ENCODE results near the gene KCNQ2.

The KCNQ2 gene

DNA sequence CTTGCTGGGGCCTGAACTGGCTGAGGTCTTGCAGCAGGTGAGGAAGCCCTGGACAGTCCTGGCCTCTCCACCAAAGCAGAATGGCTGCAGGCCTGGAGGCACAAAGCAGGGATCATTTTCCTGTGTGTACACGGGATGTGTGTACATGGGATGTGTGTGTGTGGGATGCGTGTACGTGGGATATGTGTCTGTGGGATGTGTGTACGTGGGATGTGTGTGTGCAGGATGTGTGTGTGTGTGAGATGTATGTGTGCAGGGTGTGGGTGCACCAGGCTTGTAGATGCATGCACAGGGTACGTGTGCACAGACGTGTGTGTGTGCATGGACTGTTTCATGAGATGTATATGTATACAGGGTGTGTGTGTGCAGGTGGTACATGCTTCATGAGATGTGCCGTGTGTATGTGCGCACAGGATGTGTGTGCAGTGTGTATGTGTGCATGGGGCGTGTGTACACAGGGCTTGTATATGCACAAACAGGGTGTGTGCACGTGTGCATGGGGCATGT is 103.4 kb downstream of the KCNQ2 start:
- DNase-seq = no peak

DNA sequence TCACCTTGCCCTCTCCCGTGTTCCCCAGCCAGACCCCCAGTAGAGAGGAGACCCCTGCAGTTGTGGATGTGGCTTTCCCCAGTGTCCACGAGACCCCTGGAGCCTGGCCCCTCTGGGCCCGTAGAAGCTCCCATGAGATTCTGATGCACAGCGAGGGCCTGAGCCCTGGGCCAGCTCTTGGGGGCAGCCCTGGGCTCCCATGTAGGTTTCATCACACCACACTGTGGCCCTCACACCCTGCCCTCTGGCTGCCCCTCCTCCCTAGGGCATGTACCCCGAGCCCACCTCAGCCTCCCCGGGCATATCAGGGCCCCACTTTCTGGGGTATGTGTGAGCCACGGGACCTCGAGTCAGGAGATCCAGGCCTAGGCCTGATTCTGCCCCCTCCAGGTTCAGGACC is 104.3 kb downstream of the KCNQ2 start:
- no peak for DNase-seq

DNA sequence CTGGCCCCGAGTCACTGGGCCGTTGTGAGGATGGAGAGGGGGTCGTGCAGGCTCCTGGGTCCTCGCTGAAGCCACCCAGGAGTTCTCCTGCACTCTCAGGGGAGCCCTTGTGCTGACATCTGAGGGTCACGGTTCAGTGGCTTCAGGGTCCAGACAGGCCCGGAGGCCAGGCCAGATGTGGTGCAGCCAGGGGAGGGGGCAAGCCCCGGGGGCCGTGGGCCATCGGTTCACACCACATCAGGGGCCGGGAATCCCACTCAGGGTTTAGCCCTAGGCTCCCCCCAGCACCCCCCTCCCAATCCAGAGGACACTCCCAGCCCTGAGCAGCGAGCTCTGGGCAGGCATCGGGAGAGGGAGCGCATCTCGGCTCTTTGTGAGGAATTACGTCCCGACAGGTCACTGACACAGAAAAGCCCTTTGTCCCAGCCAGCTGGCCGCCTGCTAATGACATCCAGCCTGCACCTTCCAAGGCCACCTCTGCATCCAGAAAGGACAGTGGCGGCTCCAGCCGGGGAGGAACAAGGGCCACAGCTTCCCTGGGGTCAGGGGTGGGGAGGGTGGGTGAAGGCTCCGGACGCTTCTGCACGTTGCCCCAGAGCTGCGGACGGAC is 104.9 kb downstream of the KCNQ2 start:
- no peak for DNase-seq

DNA sequence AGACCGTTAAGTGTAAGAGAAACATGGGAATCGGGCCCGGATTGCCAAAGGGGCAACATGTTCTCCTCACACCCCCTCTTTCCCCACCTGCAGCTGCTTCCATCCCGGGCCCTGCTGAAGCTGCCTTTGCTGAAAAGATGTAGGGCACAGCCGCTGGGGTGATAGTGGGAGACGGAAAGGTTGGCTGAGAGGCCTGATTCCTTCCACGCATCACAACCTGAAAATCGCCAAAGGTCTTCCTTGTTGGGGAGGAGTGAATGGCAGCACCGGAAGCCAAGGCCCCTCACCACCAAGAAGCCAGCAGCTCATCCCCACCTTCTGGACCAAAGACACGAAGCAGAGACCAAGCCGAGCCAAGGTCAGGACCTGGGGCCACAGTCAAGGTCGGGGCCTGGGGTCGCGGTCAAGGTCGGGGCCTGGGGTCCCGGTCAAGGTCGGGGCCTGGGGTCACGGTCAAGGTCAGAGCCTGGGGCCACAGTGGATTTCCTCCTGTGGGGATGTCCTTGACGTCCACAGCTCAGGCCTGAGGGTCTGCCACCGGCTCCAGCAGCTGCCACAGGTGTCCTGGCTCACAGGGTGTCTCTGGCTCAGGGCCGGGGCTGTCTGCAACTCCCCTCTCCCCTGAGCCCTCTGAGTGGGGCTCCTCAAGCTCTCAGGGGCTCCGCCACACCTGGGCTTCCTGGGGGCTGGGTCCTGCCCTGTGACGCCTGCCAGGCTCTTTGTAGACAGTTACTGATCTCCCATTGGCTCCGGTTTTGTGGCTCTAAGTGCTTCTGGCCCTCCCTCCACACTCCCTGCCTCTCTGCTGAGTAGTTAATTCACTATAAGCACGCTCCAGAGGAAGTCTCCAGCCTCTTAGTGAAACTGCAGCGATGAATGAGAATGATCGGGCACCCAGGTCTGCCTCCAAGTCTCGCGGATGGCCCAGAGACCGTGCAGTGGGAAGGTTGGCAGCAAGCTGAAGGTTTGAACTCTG is 105.8 kb downstream of the KCNQ2 start:
- no peak for DNase-seq

DNA sequence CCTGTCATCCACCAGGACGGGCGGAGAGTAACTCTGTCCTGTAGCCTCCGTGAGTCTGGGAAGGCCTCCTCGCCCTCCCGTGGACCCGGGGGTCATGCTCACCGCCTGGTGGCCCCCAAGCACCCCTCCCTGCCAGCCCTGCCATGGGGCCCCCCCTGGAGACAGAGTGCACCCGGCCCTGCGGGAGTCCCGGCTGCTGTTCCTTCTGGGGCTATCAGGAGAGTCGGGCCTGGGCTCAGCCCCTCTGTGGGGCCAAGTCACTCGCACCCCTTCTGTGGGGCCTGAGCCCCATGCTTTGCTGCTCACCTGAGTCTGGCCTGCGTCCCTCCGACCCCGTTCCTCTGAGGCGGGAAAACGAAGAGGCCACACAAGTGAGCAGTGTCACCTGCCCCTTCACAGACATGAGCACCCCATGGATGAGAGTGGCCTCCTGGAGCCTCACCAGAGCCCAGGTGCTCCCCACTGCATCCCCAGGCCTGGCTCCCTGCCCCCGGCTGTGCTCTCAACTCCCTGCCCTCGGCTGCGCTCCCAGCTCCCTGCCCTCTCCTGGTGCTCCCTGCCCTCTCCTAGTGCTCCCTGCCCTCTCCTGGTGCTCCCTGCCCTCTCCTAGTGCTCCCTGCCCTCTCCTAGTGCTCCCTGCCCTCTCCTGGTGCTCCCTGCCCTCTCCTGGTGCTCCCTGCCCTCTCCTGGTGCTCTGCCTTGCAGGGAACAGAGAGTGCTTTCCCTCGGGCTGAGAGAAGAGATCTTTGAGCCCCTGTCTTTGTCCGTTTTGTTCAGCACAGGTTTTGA is 106.7 kb downstream of the KCNQ2 start:
- DNase-seq = no peak

DNA sequence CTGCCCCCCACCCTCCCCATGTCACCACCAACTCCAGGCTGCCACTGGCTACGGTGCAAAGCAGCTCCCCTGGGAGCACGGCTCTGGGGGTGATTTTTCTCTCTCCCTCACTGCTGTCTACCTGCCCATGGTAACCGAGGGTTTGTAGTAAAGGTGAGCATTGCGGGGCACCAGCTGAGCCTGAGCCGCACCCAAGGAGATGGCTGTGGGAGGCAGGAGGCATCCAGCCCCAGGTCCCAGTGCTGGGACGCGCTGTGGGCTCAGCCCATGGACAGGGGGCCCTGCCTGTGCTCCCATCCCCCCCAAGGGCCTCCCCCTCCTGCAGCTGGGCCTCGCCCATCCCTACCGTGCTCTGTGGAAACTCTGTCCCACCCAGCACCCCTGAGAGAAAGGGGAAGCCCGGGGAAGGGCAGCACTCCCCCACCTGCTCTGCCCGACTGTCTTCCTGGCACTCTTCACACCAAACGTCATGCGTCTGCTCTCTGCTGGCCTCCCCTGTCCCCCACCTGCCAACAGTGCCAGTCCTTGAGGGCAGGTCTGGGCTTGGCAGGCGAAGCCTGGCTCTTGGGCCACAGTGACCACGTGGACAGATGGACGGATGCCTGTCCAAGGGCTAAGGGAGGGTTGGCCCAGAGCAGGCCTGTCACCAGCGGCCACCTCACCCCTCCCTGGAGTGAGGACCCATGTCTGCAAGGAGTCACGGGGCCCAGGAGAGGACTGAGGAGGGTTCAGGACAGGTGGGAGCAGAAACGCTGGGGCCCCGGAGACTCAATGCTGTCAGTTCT is 107.5 kb downstream of the KCNQ2 start:
- DNase-seq = no peak

DNA sequence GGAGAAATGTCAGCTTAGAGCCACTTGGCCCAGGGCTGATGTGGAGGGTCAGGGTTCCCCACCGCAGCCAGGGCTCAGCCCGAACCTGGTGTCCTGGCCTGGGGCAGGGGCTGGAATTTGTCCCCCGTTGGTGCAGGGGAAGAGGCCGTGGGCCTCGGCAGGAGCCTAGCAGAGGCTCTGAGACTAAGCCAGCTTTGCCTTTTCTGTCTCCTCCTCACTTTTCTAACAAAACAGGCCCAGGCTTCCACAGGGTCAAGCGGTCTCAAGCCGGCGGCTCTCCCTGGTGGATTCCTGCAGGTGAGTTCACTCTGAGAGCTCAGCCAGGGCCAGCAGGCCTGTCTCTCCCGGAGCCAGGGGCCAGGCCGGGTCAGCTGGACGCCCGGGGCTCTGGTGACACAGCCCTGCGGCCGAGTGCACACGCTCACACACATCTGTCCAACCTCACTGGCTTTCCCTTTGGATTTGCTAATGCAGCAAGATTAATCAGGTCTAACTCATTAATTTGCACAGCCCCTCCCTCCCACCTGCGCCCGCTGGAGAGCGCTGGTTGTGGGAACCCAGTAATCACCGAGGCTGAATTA is 108.4 kb downstream of the KCNQ2 start:
- DNase-seq = no peak

DNA sequence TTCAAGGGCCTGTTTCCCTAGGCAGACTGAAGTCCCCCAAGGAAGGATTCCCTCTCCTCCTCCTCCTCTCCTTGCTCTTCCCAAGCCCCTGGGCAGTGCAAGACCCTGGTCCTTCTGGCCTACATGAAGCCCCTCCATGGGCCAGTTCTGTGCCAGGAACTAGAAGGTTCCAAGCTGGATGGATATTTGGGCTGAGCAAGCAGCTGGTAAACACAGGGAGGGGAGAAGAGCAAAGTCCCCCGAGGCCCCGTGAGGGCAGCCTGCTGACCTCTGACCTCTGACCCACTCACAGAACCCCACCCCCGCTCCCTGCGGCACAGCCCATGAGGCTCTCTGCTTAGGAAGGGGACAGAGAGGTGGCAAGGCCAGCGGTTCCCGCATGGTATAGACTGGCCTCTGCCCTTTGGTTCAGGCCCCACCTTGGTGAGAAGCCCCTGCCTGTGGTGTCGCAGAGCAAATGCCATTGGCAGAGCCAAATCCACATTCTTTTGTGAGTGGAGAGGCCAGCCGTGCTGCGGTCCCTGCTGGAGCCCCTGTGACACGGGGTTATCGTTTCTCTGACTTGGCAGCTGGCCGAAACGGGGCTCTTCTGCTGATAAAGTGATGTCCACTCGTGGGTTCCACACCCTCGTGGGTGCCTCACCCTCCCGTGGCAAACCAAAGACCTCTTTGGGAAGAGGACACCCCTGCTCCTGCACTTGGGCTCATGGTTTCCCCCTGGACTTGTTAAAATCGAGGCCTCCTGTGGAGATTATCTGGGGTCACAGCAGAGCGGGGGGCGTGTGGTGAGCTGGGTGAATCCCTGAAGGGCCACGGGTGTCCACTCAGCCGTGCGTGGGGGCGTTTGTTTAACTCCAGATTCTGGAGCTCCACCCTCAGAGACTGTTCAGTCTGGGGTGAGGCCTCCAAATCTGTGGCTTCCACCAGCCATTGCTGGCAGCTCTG is 109.2 kb downstream of the KCNQ2 start:
- no peak for DNase-seq

DNA sequence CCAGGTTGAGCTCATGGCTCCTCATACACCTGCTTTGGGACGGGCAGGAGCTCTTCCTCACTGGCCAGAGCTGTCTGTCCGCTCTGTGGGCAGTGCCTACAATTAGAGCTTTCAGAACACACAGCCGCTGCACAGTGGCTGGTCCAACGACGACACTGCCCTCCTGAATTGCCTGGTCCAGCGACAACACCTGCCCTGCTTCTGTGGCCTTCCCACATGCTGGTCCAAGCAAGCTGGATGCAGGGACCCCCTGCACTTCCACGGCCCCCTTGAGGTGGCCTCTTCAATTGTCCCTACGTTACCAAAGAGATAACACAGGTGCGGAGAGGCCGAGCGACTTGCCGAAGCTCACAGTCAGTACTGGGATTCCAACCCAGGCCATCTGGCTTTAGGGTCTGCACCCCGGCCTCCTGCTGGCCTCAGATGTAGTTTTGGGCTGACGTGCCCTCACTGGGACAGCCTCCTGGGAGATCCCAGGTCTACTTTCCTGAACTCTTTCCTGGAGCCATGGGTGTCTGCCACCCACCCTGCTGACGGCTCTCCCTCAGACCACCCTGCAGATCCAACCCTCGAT is 109.9 kb downstream of the KCNQ2 start:
- no peak for DNase-seq

DNA sequence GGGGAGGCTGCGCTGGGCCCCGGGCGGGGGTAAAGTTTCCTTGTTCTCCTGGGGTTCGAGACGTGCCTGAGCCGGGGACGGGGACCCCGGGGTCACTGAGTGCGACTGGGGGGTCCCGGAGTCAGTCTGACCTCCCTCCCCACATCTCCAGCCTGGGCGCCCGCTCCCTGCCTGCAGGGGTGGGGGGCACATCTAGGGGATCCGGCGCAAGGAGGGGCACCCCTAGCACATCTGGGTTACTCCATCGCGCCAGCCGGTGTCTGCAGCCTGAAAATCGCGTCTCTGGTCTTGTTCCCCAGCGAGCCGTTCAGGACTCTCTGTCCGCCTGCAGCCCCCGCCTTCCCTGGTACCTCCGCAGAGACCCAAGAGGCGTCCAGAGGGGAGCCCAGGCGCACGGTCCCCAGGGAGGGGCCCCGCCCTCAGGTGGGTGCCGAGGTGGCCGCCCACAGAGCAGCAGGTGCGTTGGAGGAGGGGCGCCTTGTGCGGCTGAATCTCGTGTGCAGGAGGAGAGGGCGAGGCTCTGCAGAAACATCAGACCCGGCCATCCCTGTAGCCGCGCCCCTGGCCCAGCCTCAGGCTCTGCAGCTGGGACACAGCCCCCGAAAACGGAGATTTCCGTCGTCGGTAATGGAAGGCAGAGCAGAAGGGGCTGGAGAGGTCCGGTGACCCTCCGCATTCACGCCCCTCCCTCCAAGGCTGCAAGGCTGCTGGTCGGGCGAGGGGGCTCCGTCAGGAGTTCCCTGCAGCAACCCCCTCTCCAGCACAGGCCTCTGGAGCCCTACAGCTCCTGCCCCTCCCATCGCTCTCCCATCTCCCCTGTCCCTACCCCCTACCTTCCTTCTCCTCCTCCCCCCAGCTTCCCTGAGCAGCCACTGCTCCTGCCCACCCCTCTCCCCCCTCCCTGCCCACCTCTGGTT is 110.7 kb downstream of the KCNQ2 start:
- no peak for DNase-seq

DNA sequence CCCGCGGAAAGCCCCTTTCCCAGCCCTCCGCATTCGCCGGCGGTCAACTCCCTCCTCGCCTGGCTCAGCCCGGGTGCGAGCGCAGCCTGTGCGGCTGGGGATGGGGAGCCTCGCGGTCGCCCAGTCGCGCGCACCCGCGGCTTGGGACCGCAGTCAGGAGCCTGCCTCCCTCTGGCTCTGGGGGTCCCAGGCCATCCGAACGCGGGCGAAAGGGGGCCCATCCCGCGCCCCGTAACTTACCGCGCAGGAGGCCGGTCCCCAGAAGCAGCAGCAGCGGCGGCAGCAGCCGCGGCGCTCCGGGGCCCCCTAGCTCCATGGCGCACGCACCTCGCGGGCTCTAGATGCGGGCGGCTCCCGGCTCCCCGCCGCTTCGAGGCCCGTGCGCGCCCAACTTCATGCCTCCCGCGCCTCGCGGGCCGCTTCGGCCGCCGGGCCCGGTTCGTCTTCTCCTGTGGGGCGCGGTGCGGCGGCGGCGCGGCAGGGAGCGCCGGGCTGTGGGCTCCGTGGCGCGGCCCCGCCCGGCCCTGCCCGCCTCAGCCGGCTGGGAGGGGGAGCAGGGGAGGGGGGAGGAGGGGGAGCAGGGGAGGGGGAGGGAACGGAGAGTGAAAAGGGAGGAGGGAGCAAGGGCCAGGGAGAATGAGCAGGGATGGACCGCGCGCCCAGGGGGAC is 111.5 kb downstream of the KCNQ2 start, which contains the start of gene CHRNA4:
Gene CHRNA4, minus strand, starts transcription at position 500 of the 669 bp plus-strand sequence. Its CDS starts 184 bp downstream, at position 316.
- no peak for DNase-seq

DNA sequence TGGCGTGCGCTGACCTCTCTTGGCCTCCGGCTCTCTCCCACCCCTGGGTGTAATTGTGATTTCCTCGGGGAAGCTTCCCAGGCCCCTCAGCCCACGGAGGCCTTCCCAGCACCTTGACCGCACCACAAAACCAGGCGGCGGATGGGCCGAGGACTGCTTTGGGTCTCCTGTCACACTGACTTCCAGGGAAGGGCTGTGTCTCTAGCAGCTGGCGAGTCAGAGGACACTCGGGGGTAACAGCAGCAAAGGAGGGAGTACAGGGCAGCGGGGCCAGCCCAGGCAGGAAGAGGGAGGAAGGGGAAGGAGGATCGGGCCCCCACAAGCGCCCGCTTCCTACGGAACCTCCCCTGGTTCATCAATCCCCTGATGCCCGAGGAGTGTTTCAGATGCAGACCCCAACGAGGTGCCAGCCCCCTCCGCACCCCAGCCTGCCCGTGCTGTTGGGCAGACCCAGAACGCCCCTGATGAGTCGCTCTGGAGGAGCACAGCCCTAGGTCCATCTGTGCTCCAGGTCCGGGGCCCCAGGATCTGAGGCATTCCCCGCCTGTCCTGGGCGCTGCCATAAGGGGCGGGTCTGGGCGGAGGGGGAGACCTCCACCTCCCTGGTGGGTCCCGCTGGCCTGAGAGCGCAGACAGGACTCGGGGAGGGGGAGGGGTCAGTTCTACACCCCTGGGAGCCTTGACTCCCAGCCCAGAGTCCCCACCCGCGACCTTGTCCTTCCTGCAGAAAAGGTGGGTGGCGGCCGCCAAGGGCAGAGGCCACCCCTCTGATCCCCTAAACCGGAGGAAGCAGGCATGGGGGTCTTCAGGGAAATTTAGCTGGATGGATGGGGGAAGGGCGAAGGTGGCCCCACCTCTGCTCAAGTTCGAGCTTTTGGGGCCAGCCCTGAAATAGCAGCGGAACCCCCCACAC is 112.3 kb downstream of the KCNQ2 start:
- DNase-seq = no peak

DNA sequence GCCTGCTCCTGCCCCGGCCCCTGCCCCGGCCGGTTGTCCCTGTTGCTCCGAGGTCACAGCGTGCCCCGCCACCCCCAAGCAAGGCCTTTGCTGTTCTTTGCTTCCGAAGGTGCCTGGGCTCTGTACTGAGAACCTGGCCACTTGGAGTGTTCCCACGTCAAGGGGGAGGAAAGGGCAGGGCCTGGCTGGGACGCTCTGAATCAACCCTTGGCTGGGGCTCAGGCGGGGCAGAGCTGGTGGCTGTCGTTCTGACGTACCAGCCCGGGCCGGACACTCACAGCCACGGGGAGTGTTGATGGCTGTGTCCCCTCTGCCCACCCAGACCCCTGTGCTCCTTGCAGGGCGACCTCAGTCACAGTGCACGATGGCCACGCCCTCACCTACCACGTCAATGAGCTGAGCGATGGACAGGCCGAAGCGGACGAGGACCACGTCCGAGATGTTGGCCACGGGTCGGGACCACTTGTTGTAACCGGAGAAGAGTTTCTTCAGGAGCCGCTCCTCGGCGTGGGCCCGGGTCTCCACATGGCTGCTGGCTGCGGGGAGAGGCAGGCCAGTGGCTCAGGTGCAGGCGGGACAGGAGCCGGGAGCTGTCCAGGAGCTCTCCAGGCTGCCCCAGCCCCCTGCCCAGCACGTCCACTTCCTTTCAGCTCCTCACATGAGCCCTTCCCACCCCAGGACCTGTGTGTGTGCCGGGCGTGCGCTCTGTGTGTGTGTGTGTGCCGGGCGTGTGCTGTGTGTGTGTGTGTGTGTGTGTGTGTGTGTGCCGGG is 113.1 kb downstream of the KCNQ2 start:
- DNase-seq = no peak

DNA sequence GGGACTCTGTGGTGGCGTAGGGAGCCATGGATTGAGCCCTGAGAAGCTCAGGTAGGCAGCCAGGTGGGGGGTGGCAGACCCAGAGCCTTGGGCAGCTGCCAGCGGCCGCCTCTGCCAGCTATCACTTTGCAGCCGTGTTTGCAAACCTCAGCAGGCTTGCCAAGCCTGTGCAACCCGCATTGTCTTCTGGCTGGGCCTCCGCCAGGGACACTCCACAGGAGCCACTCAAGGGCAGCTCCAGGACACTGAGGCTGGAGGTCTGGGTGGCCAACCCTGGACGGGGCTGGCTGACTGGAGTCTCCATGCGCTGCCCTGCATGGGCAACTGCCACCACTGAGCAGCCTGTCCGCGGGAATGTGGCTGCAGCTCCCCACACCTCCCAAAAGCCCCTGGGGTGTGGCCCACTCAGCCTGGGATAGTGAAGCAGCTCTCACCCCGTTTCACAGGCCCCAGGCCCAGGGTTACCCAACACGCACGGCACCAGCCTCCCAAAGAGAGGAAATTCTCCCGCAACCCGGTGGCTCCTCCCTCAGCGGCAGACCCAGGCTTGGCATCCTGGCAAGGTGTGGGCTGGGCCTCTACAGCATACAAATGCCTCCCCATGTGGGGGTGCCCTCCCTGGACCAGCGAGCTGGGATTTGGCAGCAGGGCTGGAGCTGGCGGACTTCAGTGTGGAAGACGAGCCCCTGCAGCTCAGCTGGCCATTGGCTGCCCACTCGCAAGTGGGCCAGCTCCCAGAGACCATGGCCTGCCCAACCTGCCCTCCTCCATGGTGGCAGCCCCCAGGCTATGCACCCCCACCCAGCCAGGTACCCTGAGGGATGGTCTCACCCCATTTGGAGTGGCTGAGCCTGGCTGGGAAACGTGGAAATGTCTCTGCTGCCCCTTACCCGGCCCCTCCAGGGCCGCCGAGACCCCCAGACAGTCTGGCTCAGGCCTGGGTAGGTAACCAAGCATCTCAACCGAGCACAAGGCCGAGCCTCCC is 114.2 kb downstream of the KCNQ2 start:
- DNase-seq = no peak
